ENCODE data around the gene P4HA3.

The P4HA3 gene

GRCh38 chr11:74280494-74280893 lies 30.9 kb downstream of the P4HA3 start:
- Histone ChIP-seq H3K27me3 (ENCODE audit: insufficient read depth, low read length) (no peaks in the 10 kb centered on the region), H3K36me3 (ENCODE audit: insufficient read depth, low read depth, low read length) (no peaks in the 10 kb centered on the region), H3K9me3 (ENCODE audit: insufficient read depth, low read depth, low read length) (no peaks in the 10 kb centered on the region), H3K4me3 (ENCODE audit: low read length) (no peak overlapping the region), H3K4me1 (ENCODE audit: insufficient read depth, low read length) (no peaks in the 10 kb centered on the region), H3K27ac (ENCODE audit: low read length) (no peak overlapping the region), H3K9ac (ENCODE audit: low read depth, low read length) (no peak overlapping the region)

- Histone ChIP-seq H3K4me1 (ENCODE audit: insufficient read depth, low read length) (no peaks in the 10 kb centered on the region), H3K27ac (ENCODE audit: low read length) (no peak overlapping the region), H3K9me3 (ENCODE audit: insufficient read depth, low read depth, low read length) (no peaks in the 10 kb centered on the region), H3K9ac (ENCODE audit: low read depth, low read length) (no peak overlapping the region), H3K4me3 (ENCODE audit: low read length) (no peak overlapping the region), H3K36me3 (ENCODE audit: insufficient read depth, low read depth, low read length) (no peaks in the 10 kb centered on the region), H3K27me3 (ENCODE audit: insufficient read depth, low read length) (no peaks in the 10 kb centered on the region)
Measured at GRCh38 chr11:74279256-74279655, 32.2 kb downstream of the P4HA3 start.

- Histone ChIP-seq H3K9ac (ENCODE audit: low read depth, low read length) (no peak overlapping the region), H3K4me3 (ENCODE audit: low read length) (no peak overlapping the region), H3K9me3 (ENCODE audit: insufficient read depth, low read depth, low read length) (no peaks in the 10 kb centered on the region), H3K36me3 (ENCODE audit: insufficient read depth, low read depth, low read length) (no peaks in the 10 kb centered on the region), H3K27me3 (ENCODE audit: insufficient read depth, low read length) (no peaks in the 10 kb centered on the region), H3K27ac (ENCODE audit: low read length) (no peak overlapping the region), H3K4me1 (ENCODE audit: insufficient read depth, low read length) (no peaks in the 10 kb centered on the region)
Measured at GRCh38 chr11:74278721-74279161, 32.7 kb downstream of the P4HA3 start.

GRCh38 chr11:74278103-74278502 lies 33.3 kb downstream of the P4HA3 start:
- H3K27ac ChIP-seq (ENCODE audit: low read length): no peak overlapping the region
- H3K9ac ChIP-seq (ENCODE audit: low read depth, low read length): no peak overlapping the region
- H3K36me3 ChIP-seq (ENCODE audit: insufficient read depth, low read depth, low read length): no peaks in the 10 kb centered on the region

GRCh38 chr11:74276581-74276980 lies 34.9 kb downstream of the P4HA3 start:
- Histone ChIP-seq H3K9ac (ENCODE audit: low read depth, low read length) (no peak overlapping the region), H3K27ac (ENCODE audit: low read length) (no peak overlapping the region), H3K9me3 (ENCODE audit: insufficient read depth, low read depth, low read length) (no peaks in the 10 kb centered on the region), H3K4me1 (ENCODE audit: insufficient read depth, low read length) (no peaks in the 10 kb centered on the region), H3K4me3 (ENCODE audit: low read length) (no peak overlapping the region), H3K36me3 (ENCODE audit: insufficient read depth, low read depth, low read length) (no peaks in the 10 kb centered on the region), H3K27me3 (ENCODE audit: insufficient read depth, low read length) (no peaks in the 10 kb centered on the region)

More at GRCh38 chr11:74278103-74278502, 33.3 kb downstream of the P4HA3 start:
- H3K27me3 ChIP-seq (ENCODE audit: insufficient read depth, low read length): no peaks in the 10 kb centered on the region
- no peaks in the 10 kb centered on the region for H3K4me1 ChIP-seq (ENCODE audit: insufficient read depth, low read length)
- H3K4me3 ChIP-seq (ENCODE audit: low read length): no peak overlapping the region
- no peaks in the 10 kb centered on the region for H3K9me3 ChIP-seq (ENCODE audit: insufficient read depth, low read depth, low read length)

- Histone ChIP-seq H3K9me3 (ENCODE audit: insufficient read depth, low read depth, low read length) (no peaks in the 10 kb centered on the region), H3K36me3 (ENCODE audit: insufficient read depth, low read depth, low read length) (no peaks in the 10 kb centered on the region), H3K27ac (ENCODE audit: low read length) (no peak overlapping the region), H3K9ac (ENCODE audit: low read depth, low read length) (no peak overlapping the region), H3K4me3 (ENCODE audit: low read length) (no peak overlapping the region), H3K4me1 (ENCODE audit: insufficient read depth, low read length) (no peaks in the 10 kb centered on the region), H3K27me3 (ENCODE audit: insufficient read depth, low read length) (no peaks in the 10 kb centered on the region)
Measured at GRCh38 chr11:74272276-74272675, 39.2 kb downstream of the P4HA3 start.

GRCh38 chr11:74269161-74269811 lies 42.2 kb downstream of the P4HA3 start:
- H3K36me3 ChIP-seq (ENCODE audit: insufficient read depth, low read depth, low read length): no peaks in the 10 kb centered on the region
- H3K4me3 ChIP-seq (ENCODE audit: low read length): no peak overlapping the region
- H3K4me1 ChIP-seq (ENCODE audit: insufficient read depth, low read length): no peaks in the 10 kb centered on the region
- H3K27ac ChIP-seq (ENCODE audit: low read length): no peak overlapping the region
- H3K27me3 ChIP-seq (ENCODE audit: insufficient read depth, low read length): no peaks in the 10 kb centered on the region
- no peaks in the 10 kb centered on the region for H3K9me3 ChIP-seq (ENCODE audit: insufficient read depth, low read depth, low read length)
- H3K9ac ChIP-seq (ENCODE audit: low read depth, low read length): no peak overlapping the region

GRCh38 chr11:74268456-74268855 lies 43.0 kb downstream of the P4HA3 start:
- Histone ChIP-seq H3K36me3 (ENCODE audit: insufficient read depth, low read depth, low read length) (no peaks in the 10 kb centered on the region), H3K4me1 (ENCODE audit: insufficient read depth, low read length) (no peaks in the 10 kb centered on the region), H3K9me3 (ENCODE audit: insufficient read depth, low read depth, low read length) (no peaks in the 10 kb centered on the region), H3K4me3 (ENCODE audit: low read length) (no peak overlapping the region), H3K27ac (ENCODE audit: low read length) (no peak overlapping the region), H3K9ac (ENCODE audit: low read depth, low read length) (no peak overlapping the region), H3K27me3 (ENCODE audit: insufficient read depth, low read length) (no peaks in the 10 kb centered on the region)

GRCh38 chr11:74267014-74267413 lies 44.4 kb downstream of the P4HA3 start:
- Histone ChIP-seq H3K36me3 (ENCODE audit: insufficient read depth, low read depth, low read length) (no peaks in the 10 kb centered on the region), H3K9ac (ENCODE audit: low read depth, low read length) (no peak overlapping the region), H3K27ac (ENCODE audit: low read length) (no peak overlapping the region), H3K4me1 (ENCODE audit: insufficient read depth, low read length) (no peaks in the 10 kb centered on the region), H3K4me3 (ENCODE audit: low read length) (no peak overlapping the region), H3K9me3 (ENCODE audit: insufficient read depth, low read depth, low read length) (no peaks in the 10 kb centered on the region), H3K27me3 (ENCODE audit: insufficient read depth, low read length) (no peaks in the 10 kb centered on the region)

GRCh38 chr11:74265256-74265655 lies 46.2 kb downstream of the P4HA3 start:
- H3K27me3 ChIP-seq (ENCODE audit: insufficient read depth, low read length): no peaks in the 10 kb centered on the region
- H3K27ac ChIP-seq (ENCODE audit: low read length): no peak overlapping the region
- H3K4me1 ChIP-seq (ENCODE audit: insufficient read depth, low read length): no peaks in the 10 kb centered on the region
- no peak overlapping the region for H3K4me3 ChIP-seq (ENCODE audit: low read length)
- no peak overlapping the region for H3K9ac ChIP-seq (ENCODE audit: low read depth, low read length)
- no peaks in the 10 kb centered on the region for H3K36me3 ChIP-seq (ENCODE audit: insufficient read depth, low read depth, low read length)
- H3K9me3 ChIP-seq (ENCODE audit: insufficient read depth, low read depth, low read length): no peaks in the 10 kb centered on the region; the same call in none of the 2 replicates

- no peaks in the 10 kb centered on the region; the same call in none of the 2 replicates for H3K9me3 ChIP-seq (ENCODE audit: insufficient read depth, low read depth, low read length)
Measured at GRCh38 chr11:74262725-74263124, 48.7 kb downstream of the P4HA3 start.

GRCh38 chr11:74257959-74258553 lies 53.4 kb downstream of the P4HA3 start:
- Histone ChIP-seq H3K27ac (ENCODE audit: low read length) (no peak overlapping the region), H3K4me3 (ENCODE audit: low read length) (no peak overlapping the region), H3K36me3 (ENCODE audit: insufficient read depth, low read depth, low read length) (peaks cover 12% of the 10 kb centered on the region), H3K9ac (ENCODE audit: low read depth, low read length) (no peak overlapping the region), H3K4me1 (ENCODE audit: insufficient read depth, low read length) (no peaks in the 10 kb centered on the region), H3K9me3 (ENCODE audit: insufficient read depth, low read depth, low read length) (no peaks in the 10 kb centered on the region; the same call in none of the 2 replicates), H3K27me3 (ENCODE audit: insufficient read depth, low read length) (no peaks in the 10 kb centered on the region)

More at GRCh38 chr11:74262725-74263124, 48.7 kb downstream of the P4HA3 start:
- Histone ChIP-seq H3K27ac (ENCODE audit: low read length) (no peak overlapping the region), H3K27me3 (ENCODE audit: insufficient read depth, low read length) (no peaks in the 10 kb centered on the region), H3K36me3 (ENCODE audit: insufficient read depth, low read depth, low read length) (no peaks in the 10 kb centered on the region), H3K9ac (ENCODE audit: low read depth, low read length) (no peak overlapping the region), H3K4me1 (ENCODE audit: insufficient read depth, low read length) (no peaks in the 10 kb centered on the region), H3K4me3 (ENCODE audit: low read length) (no peak overlapping the region)

Data from iPS-20b (cell line).